WTC11 (cell line): ENCODE measurements around the gene ZNF440. TPM values are rescaled to one million over a fixed set of nuclear protein-coding genes. Genes with fewer than 3 reads are reported as not detected.
A peak's percentile ranks its signal among the peaks of the same experiment; 100 is the strongest.

Experiments
- ATAC-seq: fragments of 200-7000 bp; cut with Tn5 transposase; 2 replicates; pipeline ENCODE4 v1.10.0; 2021; ENCODE audit warnings: mild to moderate bottlenecking, moderate library complexity
- CTCF ChIA-PET: fragments of 300-600 bp; sonication (Branson Sonifier 250); formaldehyde crosslinking; loops from one replicate; lab custom pipeline; 2021; ENCODE audit warnings: antibody characterized with exemption; lab: Charles Lee
- POLR2A ChIA-PET: fragments of 350-600 bp; sonication (Branson Sonifier 250); formaldehyde crosslinking; loops from one replicate; lab custom pipeline; 2021; ENCODE audit warnings: antibody characterized with exemption; lab: Charles Lee
- DNase-seq: peaks from one replicate; pipeline ENCODE4 v3.0.0; 2021; ENCODE audit warnings: low spot score
- H3K27ac Mint-ChIP-seq: 2 replicates; pipeline ENCODE4 v1.8.0; 2021; ENCODE audit warnings: mixed read lengths
- H3K27me3 Mint-ChIP-seq: 2 replicates; pipeline ENCODE4 v1.8.0; 2021; ENCODE audit warnings: low read depth, mild to moderate bottlenecking, moderate library complexity, mixed read lengths
- H3K36me3 Mint-ChIP-seq: 2 replicates; pipeline ENCODE4 v1.8.0; 2021; ENCODE audit warnings: mixed read lengths
- H3K4me1 Mint-ChIP-seq: 2 replicates; pipeline ENCODE4 v1.8.0; 2022; ENCODE audit warnings: mixed read lengths
- H3K4me3 Mint-ChIP-seq: 2 replicates; pipeline ENCODE4 v1.8.0; 2021; ENCODE audit warnings: mild to moderate bottlenecking, moderate library complexity, mixed read lengths
- H3K9me3 Mint-ChIP-seq: 2 replicates; pipeline ENCODE4 v1.8.0; 2021; ENCODE audit warnings: mixed read lengths
- ARID4B ChIP-seq: sonication (generic); formaldehyde crosslinking; IDR thresholded peaks from 2 replicates; pipeline ENCODE4 v1.8.0; 2023; ENCODE audit warnings: missing genetic modification reagents, mild to moderate bottlenecking, borderline replicate concordance
- E2F4 ChIP-seq: sonication (generic); formaldehyde crosslinking; IDR thresholded peaks from 2 replicates; pipeline ENCODE4 v1.8.1; 2022; ENCODE audit warnings: low read depth, mild to moderate bottlenecking, moderate library complexity, missing genetic modification reagents, borderline replicate concordance
- FOXP1 ChIP-seq: sonication (generic); formaldehyde crosslinking; IDR thresholded peaks from 2 replicates; pipeline ENCODE4 v1.8.0; 2022; ENCODE audit warnings: missing genetic modification reagents, mild to moderate bottlenecking, moderate library complexity, borderline replicate concordance
- FOXP4 ChIP-seq: sonication (generic); formaldehyde crosslinking; IDR thresholded peaks from 2 replicates; pipeline ENCODE4 v1.8.0; 2022; ENCODE audit warnings: mild to moderate bottlenecking, missing genetic modification reagents
- IRF1 ChIP-seq: sonication (generic); formaldehyde crosslinking; IDR thresholded peaks from 2 replicates; pipeline ENCODE4 v1.8.0; 2023; ENCODE audit warnings: missing genetic modification reagents
- JUN ChIP-seq: sonication (generic); formaldehyde crosslinking; IDR thresholded peaks from 2 replicates; pipeline ENCODE4 v1.8.0; 2023; ENCODE audit warnings: mild to moderate bottlenecking, missing genetic modification reagents
- MAX ChIP-seq: sonication (generic); formaldehyde crosslinking; IDR thresholded peaks from 2 replicates; pipeline ENCODE4 v1.8.0; 2022; ENCODE audit warnings: mild to moderate bottlenecking, missing genetic modification reagents
- MXD4 ChIP-seq: fragments of 250-450 bp; sonication (Bioruptor Pico); IDR thresholded peaks from 2 replicates; pipeline ENCODE4 v1.8.0; 2021; ENCODE audit warnings: mild to moderate bottlenecking, moderate library complexity, borderline replicate concordance
- NR2C2 ChIP-seq: sonication (generic); formaldehyde crosslinking; IDR thresholded peaks from 2 replicates; pipeline ENCODE4 v1.8.0; 2022; ENCODE audit warnings: mild to moderate bottlenecking, missing genetic modification reagents
- SMAD4 ChIP-seq: sonication (generic); formaldehyde crosslinking; IDR thresholded peaks from 2 replicates; pipeline ENCODE4 v1.8.0; 2022; ENCODE audit warnings: mild to moderate bottlenecking, missing genetic modification reagents
- SP1 ChIP-seq: sonication (generic); formaldehyde crosslinking; conservative IDR thresholded peaks from 2 replicates; pipeline ENCODE4 v1.8.1; 2022; ENCODE audit warnings: missing genetic modification reagents
- TCF7 ChIP-seq: sonication (generic); formaldehyde crosslinking; IDR thresholded peaks from 2 replicates; pipeline ENCODE4 v1.8.0; 2022; ENCODE audit warnings: mild to moderate bottlenecking, low read depth, missing genetic modification reagents, moderate library complexity
- TEAD1 ChIP-seq: sonication (generic); formaldehyde crosslinking; IDR thresholded peaks from 2 replicates; pipeline ENCODE4 v1.8.0; 2022; ENCODE audit warnings: mild to moderate bottlenecking, missing genetic modification reagents
- TP53 ChIP-seq: sonication (generic); formaldehyde crosslinking; IDR thresholded peaks from 2 replicates; pipeline ENCODE4 v1.8.1; 2023; ENCODE audit warnings: mild to moderate bottlenecking, missing genetic modification reagents
- USF1 ChIP-seq: sonication (generic); formaldehyde crosslinking; IDR thresholded peaks from 2 replicates; pipeline ENCODE4 v1.8.0; 2022; ENCODE audit warnings: mild to moderate bottlenecking, missing genetic modification reagents
- ZNF121 ChIP-seq: sonication (generic); formaldehyde crosslinking; IDR thresholded peaks from 2 replicates; pipeline ENCODE4 v1.8.0; 2023; ENCODE audit warnings: missing genetic modification reagents
- ZNF396 ChIP-seq: fragments of 250-450 bp; sonication (Bioruptor Pico); IDR thresholded peaks from 2 replicates; pipeline ENCODE4 v1.8.0; 2021; ENCODE audit warnings: mild to moderate bottlenecking, moderate library complexity, borderline replicate concordance
- ZNF416 ChIP-seq: fragments of 250-450 bp; sonication (Bioruptor Pico); IDR thresholded peaks from 2 replicates; pipeline ENCODE4 v1.9.0; 2021; ENCODE audit warnings: mild to moderate bottlenecking, inconsistent platforms
- total RNA-seq: library from RNA; stranded (reverse); gene quantifications from 3 replicates; pipeline ENCODE4 v1.2.3, GENCODE V29; 2021

ZNF440 gene
- total RNA-seq, 1 experiment from 2014 or later: 16.4 TPM

- TF ChIP-seq ARID4B (CRISPR knock-in tag) (peak; percentile 84), SMAD4 (CRISPR knock-in tag) (peak; percentile 65; the same call in 1 of the 2 replicates), FOXP4 (no peak), ZNF121 (no peak), TCF7 (CRISPR knock-in tag) (0 out of 2 replicates have a peak, but pooled peaks have one; percentile 27), ZNF416 (CRISPR knock-in tag) (no peak), TEAD1 (CRISPR knock-in tag) (peak; percentile 21; the same call in 1 of the 2 replicates), JUN (0 out of 2 replicates have a peak, but pooled peaks have one; percentile 66), FOXP1 (CRISPR knock-in tag) (peak; percentile 88), IRF1 (0 out of 2 replicates have a peak, but pooled peaks have one; percentile 22), MAX (CRISPR knock-in tag) (peak; percentile 78; the same call in 1 of the 2 replicates), SP1 (peak; percentile 81)
Measured at GRCh38 chr19:11766597-11767591, 47.2 kb upstream of the ZNF440 start, which contains the start of gene ZNF441 (continued).

GRCh38 chr19:11767633-11768133, 46.4 kb upstream of the ZNF440 start:
- ATAC-seq (no peak), DNase-seq (no peak)
- ChIA-PET CTCF (interaction anchor here (1.3 kb wide), 1 partner anchor 81 kb away, joined by 3 read pairs; the partner anchor contains the start of gene ZNF439), POLR2A (interaction anchor here (0.7 to 1.3 kb wide), 3 partner anchors 46 to 92 kb away, joined by 4 to 5 read pairs (median 4); partner anchors contain the start of gene ZNF440)
- no peak for TF ChIP-seq ZNF396 (CRISPR knock-in tag)
- TF ChIP-seq TP53 (CRISPR knock-in tag): no peak
- TF ChIP-seq MXD4: no peak
- no peak for TF ChIP-seq FOXP1 (CRISPR knock-in tag)
- no peak for TF ChIP-seq E2F4 (CRISPR knock-in tag)
- no peak for TF ChIP-seq USF1 (CRISPR knock-in tag)
- TF ChIP-seq NR2C2 (CRISPR knock-in tag): no peak
- Mint-ChIP-seq H3K4me1 (peaks cover 4% of the 10 kb centered on the region; the same call in 1 of the 2 replicates), H3K36me3 (peaks cover 10% of the 10 kb centered on the region), H3K27me3 (peaks cover 75% of the 10 kb centered on the region), H3K4me3 (peak overlapping the region; percentile 95), H3K9me3 (peaks cover 33% of the 10 kb centered on the region), H3K27ac (no peak overlapping the region)
